H1 (cell line): ENCODE results near the gene MRPS34. TPM values are rescaled to one million over a fixed set of nuclear protein-coding genes. Genes with fewer than 3 reads are reported as not detected.

Experiments
- BACH1 ChIP-seq: IDR thresholded peaks from 2 replicates; pipeline ENCODE4 v1.6.1; 2012; ENCODE audit warnings: low read length, improper control_type of control experiment
- POLR2AphosphoS5 ChIP-seq: IDR thresholded peaks from 2 replicates; pipeline ENCODE4 v1.6.1; 2011; ENCODE audit warnings: low read depth, low read length
- POU5F1 ChIP-seq: IDR thresholded peaks from 2 replicates; pipeline ENCODE4 v1.6.1; 2011; ENCODE audit warnings: low read depth, mild to moderate bottlenecking, low read length, moderate library complexity
- RAD21 ChIP-seq, 2 experiments: IDR thresholded peaks in 1 of 2; conservative IDR thresholded peaks in 1 of 2; 2 replicates each; pipeline ENCODE4 v1.6.1; 2011; ENCODE audit warnings: low read depth in 2 of 2, low read length in 2 of 2, improper control_type of control experiment in 1 of 2, inconsistent platforms in 1 of 2, mild to moderate bottlenecking in 1 of 2, moderate library complexity in 1 of 2
- RBBP5 ChIP-seq: IDR thresholded peaks from 2 replicates; pipeline ENCODE4 v1.7.1; 2012; ENCODE audit warnings: low read depth, mild to moderate bottlenecking, inconsistent platforms, low read length, moderate library complexity, borderline replicate concordance
- TEAD4 ChIP-seq: IDR thresholded peaks from 2 replicates; pipeline ENCODE4 v1.6.1; 2012; ENCODE audit warnings: low read depth, low read length, inconsistent platforms, mixed read lengths
- polyA plus RNA-seq, 7 experiments: library from polyadenylated mRNA; depleted of rRNA in 3 of 7; stranded (reverse) in 5 of 7; unstranded in 2 of 7; fragments of >200 nt in 5 of 7; fragments of 200-250 nt in 2 of 7; gene quantifications; 1 replicate in 5 of 7; 2 replicates in 1 of 7; 4 replicates in 1 of 7; pipeline versions ENCODE4 v1.2.1 to v1.2.3, GENCODE V29; 2011 to 2013; ENCODE audit warnings: missing spikeins in 2 of 7, mixed read lengths in 2 of 7
- total RNA-seq: library from RNA; stranded (reverse); fragmentation: NEBNext Ultra II Directional; extraction: Animal tissue kit (Norgen Biotek cat#: 25700); gene quantifications from 2 replicates; pipeline ENCODE4 v1.2.1, GENCODE V29; 2021
- TF ChIP-seq, protein P1 (sequence below): fragments of 300-600 bp; sonication (generic); IDR thresholded peaks from 2 replicates; pipeline ENCODE4 v1.7.1; 2012; ENCODE audit warnings: low read length, moderate library complexity, mild to moderate bottlenecking, inconsistent platforms; ENCODE audit not compliant: insufficient replicate concordance

MRPS34 gene
- total and polyA plus RNA-seq, 2 of the 8 experiments (the other 6 are each of a cell fraction or from before 2014, with no cell fraction given) = 168 to 252 TPM

DNA sequence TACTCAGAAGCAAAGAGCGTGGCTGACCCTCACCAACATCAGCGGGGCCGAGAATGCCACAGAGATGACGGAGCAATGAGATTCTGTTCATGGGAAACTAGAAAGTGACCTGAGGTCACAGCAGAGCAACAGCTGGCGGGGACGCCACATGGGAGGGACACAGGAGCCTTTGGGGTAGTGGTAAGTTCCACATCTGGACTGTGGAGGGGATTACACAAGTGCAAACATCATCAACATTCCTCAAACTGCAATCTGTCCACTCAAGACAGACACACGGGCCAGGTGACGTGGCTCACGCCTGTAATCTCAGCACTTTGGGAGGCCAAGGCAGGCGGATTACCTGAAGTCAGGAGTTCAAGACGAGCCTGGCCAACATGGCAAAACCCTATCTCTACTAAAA is 42.5 kb upstream of the MRPS34 start (continued):
- TF ChIP-seq, protein P1, sequence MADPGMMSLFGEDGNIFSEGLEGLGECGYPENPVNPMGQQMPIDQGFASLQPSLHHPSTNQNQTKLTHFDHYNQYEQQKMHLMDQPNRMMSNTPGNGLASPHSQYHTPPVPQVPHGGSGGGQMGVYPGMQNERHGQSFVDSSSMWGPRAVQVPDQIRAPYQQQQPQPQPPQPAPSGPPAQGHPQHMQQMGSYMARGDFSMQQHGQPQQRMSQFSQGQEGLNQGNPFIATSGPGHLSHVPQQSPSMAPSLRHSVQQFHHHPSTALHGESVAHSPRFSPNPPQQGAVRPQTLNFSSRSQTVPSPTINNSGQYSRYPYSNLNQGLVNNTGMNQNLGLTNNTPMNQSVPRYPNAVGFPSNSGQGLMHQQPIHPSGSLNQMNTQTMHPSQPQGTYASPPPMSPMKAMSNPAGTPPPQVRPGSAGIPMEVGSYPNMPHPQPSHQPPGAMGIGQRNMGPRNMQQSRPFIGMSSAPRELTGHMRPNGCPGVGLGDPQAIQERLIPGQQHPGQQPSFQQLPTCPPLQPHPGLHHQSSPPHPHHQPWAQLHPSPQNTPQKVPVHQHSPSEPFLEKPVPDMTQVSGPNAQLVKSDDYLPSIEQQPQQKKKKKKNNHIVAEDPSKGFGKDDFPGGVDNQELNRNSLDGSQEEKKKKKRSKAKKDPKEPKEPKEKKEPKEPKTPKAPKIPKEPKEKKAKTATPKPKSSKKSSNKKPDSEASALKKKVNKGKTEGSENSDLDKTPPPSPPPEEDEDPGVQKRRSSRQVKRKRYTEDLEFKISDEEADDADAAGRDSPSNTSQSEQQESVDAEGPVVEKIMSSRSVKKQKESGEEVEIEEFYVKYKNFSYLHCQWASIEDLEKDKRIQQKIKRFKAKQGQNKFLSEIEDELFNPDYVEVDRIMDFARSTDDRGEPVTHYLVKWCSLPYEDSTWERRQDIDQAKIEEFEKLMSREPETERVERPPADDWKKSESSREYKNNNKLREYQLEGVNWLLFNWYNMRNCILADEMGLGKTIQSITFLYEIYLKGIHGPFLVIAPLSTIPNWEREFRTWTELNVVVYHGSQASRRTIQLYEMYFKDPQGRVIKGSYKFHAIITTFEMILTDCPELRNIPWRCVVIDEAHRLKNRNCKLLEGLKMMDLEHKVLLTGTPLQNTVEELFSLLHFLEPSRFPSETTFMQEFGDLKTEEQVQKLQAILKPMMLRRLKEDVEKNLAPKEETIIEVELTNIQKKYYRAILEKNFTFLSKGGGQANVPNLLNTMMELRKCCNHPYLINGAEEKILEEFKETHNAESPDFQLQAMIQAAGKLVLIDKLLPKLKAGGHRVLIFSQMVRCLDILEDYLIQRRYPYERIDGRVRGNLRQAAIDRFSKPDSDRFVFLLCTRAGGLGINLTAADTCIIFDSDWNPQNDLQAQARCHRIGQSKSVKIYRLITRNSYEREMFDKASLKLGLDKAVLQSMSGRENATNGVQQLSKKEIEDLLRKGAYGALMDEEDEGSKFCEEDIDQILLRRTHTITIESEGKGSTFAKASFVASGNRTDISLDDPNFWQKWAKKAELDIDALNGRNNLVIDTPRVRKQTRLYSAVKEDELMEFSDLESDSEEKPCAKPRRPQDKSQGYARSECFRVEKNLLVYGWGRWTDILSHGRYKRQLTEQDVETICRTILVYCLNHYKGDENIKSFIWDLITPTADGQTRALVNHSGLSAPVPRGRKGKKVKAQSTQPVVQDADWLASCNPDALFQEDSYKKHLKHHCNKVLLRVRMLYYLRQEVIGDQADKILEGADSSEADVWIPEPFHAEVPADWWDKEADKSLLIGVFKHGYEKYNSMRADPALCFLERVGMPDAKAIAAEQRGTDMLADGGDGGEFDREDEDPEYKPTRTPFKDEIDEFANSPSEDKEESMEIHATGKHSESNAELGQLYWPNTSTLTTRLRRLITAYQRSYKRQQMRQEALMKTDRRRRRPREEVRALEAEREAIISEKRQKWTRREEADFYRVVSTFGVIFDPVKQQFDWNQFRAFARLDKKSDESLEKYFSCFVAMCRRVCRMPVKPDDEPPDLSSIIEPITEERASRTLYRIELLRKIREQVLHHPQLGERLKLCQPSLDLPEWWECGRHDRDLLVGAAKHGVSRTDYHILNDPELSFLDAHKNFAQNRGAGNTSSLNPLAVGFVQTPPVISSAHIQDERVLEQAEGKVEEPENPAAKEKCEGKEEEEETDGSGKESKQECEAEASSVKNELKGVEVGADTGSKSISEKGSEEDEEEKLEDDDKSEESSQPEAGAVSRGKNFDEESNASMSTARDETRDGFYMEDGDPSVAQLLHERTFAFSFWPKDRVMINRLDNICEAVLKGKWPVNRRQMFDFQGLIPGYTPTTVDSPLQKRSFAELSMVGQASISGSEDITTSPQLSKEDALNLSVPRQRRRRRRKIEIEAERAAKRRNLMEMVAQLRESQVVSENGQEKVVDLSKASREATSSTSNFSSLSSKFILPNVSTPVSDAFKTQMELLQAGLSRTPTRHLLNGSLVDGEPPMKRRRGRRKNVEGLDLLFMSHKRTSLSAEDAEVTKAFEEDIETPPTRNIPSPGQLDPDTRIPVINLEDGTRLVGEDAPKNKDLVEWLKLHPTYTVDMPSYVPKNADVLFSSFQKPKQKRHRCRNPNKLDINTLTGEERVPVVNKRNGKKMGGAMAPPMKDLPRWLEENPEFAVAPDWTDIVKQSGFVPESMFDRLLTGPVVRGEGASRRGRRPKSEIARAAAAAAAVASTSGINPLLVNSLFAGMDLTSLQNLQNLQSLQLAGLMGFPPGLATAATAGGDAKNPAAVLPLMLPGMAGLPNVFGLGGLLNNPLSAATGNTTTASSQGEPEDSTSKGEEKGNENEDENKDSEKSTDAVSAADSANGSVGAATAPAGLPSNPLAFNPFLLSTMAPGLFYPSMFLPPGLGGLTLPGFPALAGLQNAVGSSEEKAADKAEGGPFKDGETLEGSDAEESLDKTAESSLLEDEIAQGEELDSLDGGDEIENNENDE = no peak
- no peak for TF ChIP-seq TEAD4
- no peak for TF ChIP-seq BACH1
- no peak for TF ChIP-seq POLR2AphosphoS5
- no peak for TF ChIP-seq RAD21 (IDR thresholded peaks at IDR 0.05 in 1 of 2, conservative IDR thresholded peaks at IDR 0.05 in 1 of 2; ENCODE audit: low read depth in 2 of 2, low read length in 2 of 2)
- no peak for TF ChIP-seq RBBP5
- no peak for TF ChIP-seq POU5F1
